A549 (cell line): ENCODE measurements around the gene ELF2. TPM values are rescaled to one million over a fixed set of nuclear protein-coding genes. Genes with fewer than 3 reads are reported as not detected.

Source experiments
- ATAC-seq, 2 experiments: fragments of 200-7000 bp in 1 of 2; fragments of >200 bp in 1 of 2; cut with Nextera tagmentation in 1 of 2; cut with Tn5 transposase in 1 of 2; 3 replicates each; pipeline versions ENCODE4 v1.8.0 to v1.9.1; 2018 to 2020; ENCODE audit warnings: mild to moderate bottlenecking in 1 of 2, moderate library complexity in 1 of 2
- CTCF ChIA-PET: fragments of 300-600 bp; sonication (Branson Sonifier 250); formaldehyde crosslinking; extraction: SDS; loops from one replicate; lab custom pipeline; 2021; ENCODE audit warnings: antibody characterized with exemption, inconsistent platforms; lab: Yijun Ruan, JAX
- POLR2A ChIA-PET: fragments of 350-600 bp; formaldehyde crosslinking; extraction: SDS; loops from one replicate; lab custom pipeline; 2021; ENCODE audit warnings: antibody characterized with exemption, inconsistent platforms; lab: Yijun Ruan, JAX
- DNase-seq, 2 experiments: peaks; one replicate each; pipeline versions ENCODE4 v3.0.0 to v3.0.0-alpha.2; 2011 to 2016; ENCODE audit warnings: low read depth in 1 of 2, low spot score in 1 of 2
- FAIRE-seq: peaks from 2 replicates; lab custom pipeline; 2011; peaks lifted over from hg19 to GRCh38; lab: Jason Lieb, UNC
- H3K27ac ChIP-seq, 2 experiments: fragments of >200 bp; sonication (Bioruptor Twin); formaldehyde crosslinking; 3 replicates each; pipeline ENCODE4 v1.5.1; 2016 to 2017
- H3K4me1 ChIP-seq: fragments of >200 bp; sonication (Bioruptor Twin); formaldehyde crosslinking; 3 replicates; pipeline ENCODE4 v1.6.1; 2016
- H3K4me2 ChIP-seq: fragments of >200 bp; sonication (Bioruptor Twin); formaldehyde crosslinking; 3 replicates; pipeline ENCODE4 v1.6.1; 2016
- H3K4me3 ChIP-seq: fragments of >200 bp; sonication (Bioruptor Twin); formaldehyde crosslinking; 3 replicates; pipeline ENCODE4 v1.5.1; 2016
- H3K9me3 ChIP-seq: fragments of >200 bp; sonication (Bioruptor Twin); formaldehyde crosslinking; 3 replicates; pipeline ENCODE4 v1.6.1; 2016
- CBX2 ChIP-seq: fragments of 200-600 bp; sonication (generic); IDR thresholded peaks from 2 replicates; pipeline ENCODE4 v1.6.1; 2016; ENCODE audit warnings: low read depth, mild to moderate bottlenecking, borderline replicate concordance
- CEBPB ChIP-seq, 2 experiments: fragments of >200 bp in 1 of 2; sonication (Bioruptor Twin) in 1 of 2; formaldehyde crosslinking in 1 of 2; IDR thresholded peaks; 2 replicates each; pipeline ENCODE4 v1.6.1; 2012 to 2016
- CHD4 ChIP-seq: fragments of 200-600 bp; sonication (generic); IDR thresholded peaks from 2 replicates; pipeline ENCODE4 v1.6.1; 2016; ENCODE audit warnings: antibody characterized with exemption, mild to moderate bottlenecking, borderline replicate concordance
- E2F6 ChIP-seq: IDR thresholded peaks from 2 replicates; pipeline ENCODE4 v1.6.1; 2012; ENCODE audit warnings: low read depth, borderline replicate concordance
- EHF ChIP-seq: fragments of 250-450 bp; sonication (Bioruptor Pico); IDR thresholded peaks from 2 replicates; pipeline ENCODE4 v1.5.0; 2020; ENCODE audit warnings: mild to moderate bottlenecking
- EP300 ChIP-seq, 2 experiments: fragments of >200 bp; sonication (Bioruptor Twin); formaldehyde crosslinking; IDR thresholded peaks; 2 replicates in 1 of 2; 3 replicates in 1 of 2; pipeline ENCODE4 v1.6.1; 2016 to 2017
- FOSB ChIP-seq: fragments of 250-450 bp; sonication (Bioruptor Pico); IDR thresholded peaks from 2 replicates; pipeline ENCODE4 v1.5.0; 2020; ENCODE audit warnings: mild to moderate bottlenecking, moderate library complexity
- HES2 ChIP-seq: fragments of >200 bp; sonication (Bioruptor Twin); formaldehyde crosslinking; IDR thresholded peaks from 2 replicates; pipeline ENCODE4 v1.6.1; 2016
- HOXA7 ChIP-seq: fragments of 250-450 bp; sonication (Bioruptor Pico); IDR thresholded peaks from 2 replicates; pipeline ENCODE4 v1.5.0; 2020; ENCODE audit warnings: mild to moderate bottlenecking, moderate library complexity
- HOXB13 ChIP-seq: fragments of 250-450 bp; sonication (Bioruptor Pico); IDR thresholded peaks from 2 replicates; pipeline ENCODE4 v1.5.0; 2020; ENCODE audit warnings: low read depth, mild to moderate bottlenecking, moderate library complexity
- HOXB5 ChIP-seq: fragments of 250-450 bp; sonication (Bioruptor Pico); IDR thresholded peaks from 2 replicates; pipeline ENCODE4 v1.5.0; 2020; ENCODE audit warnings: mild to moderate bottlenecking, moderate library complexity
- MAFK ChIP-seq: fragments of 450-650 bp; IDR thresholded peaks from 2 replicates; pipeline ENCODE4 v1.6.1; 2014; ENCODE audit not compliant: partially characterized antibody
- MYC ChIP-seq: IDR thresholded peaks from 2 replicates; pipeline ENCODE4 v1.6.1; 2012; ENCODE audit warnings: mild to moderate bottlenecking, inconsistent platforms, low read length, improper control_type of control experiment, borderline replicate concordance
- NFE2L2 ChIP-seq: fragments of 150-350 bp; conservative IDR thresholded peaks from 2 replicates; pipeline ENCODE4 v1.6.1; 2014; ENCODE audit warnings: low read length
- NPAS2 ChIP-seq: fragments of 250-450 bp; sonication (Bioruptor Pico); IDR thresholded peaks from 2 replicates; pipeline ENCODE4 v1.8.0; 2022; ENCODE audit warnings: mild to moderate bottlenecking, moderate library complexity, borderline replicate concordance
- PBX3 ChIP-seq: IDR thresholded peaks from 2 replicates; pipeline ENCODE4 v1.6.1; 2012
- RAD21 ChIP-seq, 2 experiments: fragments of >200 bp in 1 of 2; sonication (Bioruptor Twin) in 1 of 2; formaldehyde crosslinking in 1 of 2; IDR thresholded peaks in 1 of 2; conservative IDR thresholded peaks in 1 of 2; 2 replicates in 1 of 2; 3 replicates in 1 of 2; pipeline ENCODE4 v1.6.1; 2012 to 2018; ENCODE audit warnings: inconsistent platforms in 1 of 2
- RARB ChIP-seq: fragments of 250-450 bp; sonication (Bioruptor Pico); IDR thresholded peaks from 2 replicates; pipeline ENCODE4 v1.8.0; 2021; ENCODE audit warnings: mild to moderate bottlenecking, moderate library complexity
- RNF2 ChIP-seq: fragments of 200-600 bp; sonication (generic); IDR thresholded peaks from 2 replicates; pipeline ENCODE4 v1.6.1; 2016; ENCODE audit warnings: low read depth, mild to moderate bottlenecking, antibody characterized with exemption, moderate library complexity, borderline replicate concordance
- SMC3 ChIP-seq: fragments of >200 bp; sonication (Bioruptor Twin); formaldehyde crosslinking; IDR thresholded peaks from 3 replicates; pipeline ENCODE4 v1.6.1; 2018; ENCODE audit warnings: inconsistent platforms
- SREBF2 ChIP-seq: fragments of 450-650 bp; IDR thresholded peaks from 2 replicates; pipeline ENCODE4 v1.6.1; 2014; ENCODE audit warnings: mild to moderate bottlenecking, moderate library complexity
- TP53 ChIP-seq: fragments of 250-450 bp; sonication (Bioruptor Pico); IDR thresholded peaks from 2 replicates; pipeline ENCODE4 v1.5.0; 2021; ENCODE audit warnings: mild to moderate bottlenecking, moderate library complexity
- USF2 ChIP-seq: fragments of 450-650 bp; IDR thresholded peaks from 2 replicates; pipeline ENCODE4 v1.6.1; 2014; ENCODE audit warnings: antibody characterized with exemption
- ZNF302 ChIP-seq: fragments of 250-450 bp; sonication (Bioruptor Pico); IDR thresholded peaks from 2 replicates; pipeline ENCODE4 v1.9.0; 2021; ENCODE audit warnings: inconsistent platforms, mild to moderate bottlenecking, moderate library complexity
- ZSCAN20 ChIP-seq: fragments of 250-450 bp; sonication (Bioruptor Pico); IDR thresholded peaks from 2 replicates; pipeline ENCODE4 v1.8.0; 2022; ENCODE audit warnings: mild to moderate bottlenecking, moderate library complexity
- WGBS: methylation state at CpG from one replicate; pipeline ENCODE4 v1.1.6; 2017; ENCODE audit errors: missing lambda C conversion rate; 5-methylcytosine and 5-hydroxymethylcytosine counted together
- polyA plus RNA-seq, 4 experiments: library from polyadenylated mRNA; depleted of rRNA in 3 of 4; stranded (reverse); fragments of >200 nt; fragmentation: RNase III in 1 of 4; extraction: RNeasy Plus Mini Kit Qiagen cat#74134 plus additional on column Dnase treatment in 1 of 4; gene quantifications; 2 replicates in 3 of 4; 3 replicates in 1 of 4; pipeline ENCODE4 v1.2.3, GENCODE V29; 2011 to 2017
- TF ChIP-seq, protein P1 (sequence below): fragments of >200 bp; sonication (Bioruptor Twin); formaldehyde crosslinking; IDR thresholded peaks from 3 replicates; pipeline ENCODE4 v1.5.1; 2016

Gene ELF2
- polyA plus RNA-seq, 2 of the 4 experiments (the other 2 are of a cell fraction) = 12.7 to 24.3 TPM

DNA sequence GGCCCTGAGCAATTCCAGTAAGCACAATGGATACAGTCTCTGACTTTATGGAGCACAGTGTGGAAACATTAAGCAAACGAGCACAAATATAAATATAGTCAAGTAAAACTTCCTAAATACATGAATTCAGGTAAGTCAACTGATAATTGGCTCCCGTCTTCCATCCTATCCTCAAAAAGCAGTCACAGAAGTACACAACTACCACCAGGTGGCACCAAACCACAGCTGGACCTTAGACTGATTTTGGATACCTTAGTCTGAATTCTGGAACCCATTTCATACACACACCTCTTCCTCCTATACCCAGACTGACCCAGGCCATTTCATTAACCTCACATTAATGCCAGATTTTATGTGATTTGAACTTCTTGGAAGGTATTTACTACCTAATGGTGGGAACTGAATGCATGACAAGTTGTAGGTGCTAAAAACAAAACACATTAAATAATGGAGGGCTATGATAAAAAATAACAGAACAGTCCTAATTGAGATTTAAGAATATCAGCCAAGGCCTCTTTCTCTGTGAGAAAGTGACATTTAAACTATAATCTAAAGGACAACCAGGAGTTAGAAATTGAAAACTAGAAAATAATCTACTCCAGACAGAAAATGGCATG, 77.5 kb downstream of the ELF2 start:
- Histone ChIP-seq H3K27ac (no peak overlapping the region), H3K4me2 (no peak overlapping the region), H3K4me3 (no peak overlapping the region), H3K4me1 (no peaks in the 10 kb centered on the region), H3K9me3 (no peaks in the 10 kb centered on the region)
- TF ChIP-seq EP300 (IDR thresholded peaks at IDR 0.05) = no peak
- no peak for TF ChIP-seq NFE2L2
- no peak for TF ChIP-seq HOXB13 (CRISPR knock-in tag)
- TF ChIP-seq RARB (CRISPR knock-in tag) = no peak
- no peak for TF ChIP-seq EHF (CRISPR knock-in tag)
- TF ChIP-seq SMC3 = peak; percentile 82
- peak; percentile 78 to 87 for TF ChIP-seq RAD21 (conservative IDR thresholded peaks at IDR 0.05 in 1 of 2, IDR thresholded peaks at IDR 0.05 in 1 of 2)
- no peak for TF ChIP-seq SREBF2
- no peak for TF ChIP-seq MYC
- no peak for TF ChIP-seq CEBPB (IDR thresholded peaks at IDR 0.05)
- no peak for TF ChIP-seq NPAS2 (CRISPR knock-in tag)
- TF ChIP-seq RNF2 = no peak
- TF ChIP-seq ZSCAN20 (CRISPR knock-in tag) = no peak
- TF ChIP-seq PBX3 = no peak
- TF ChIP-seq HOXA7 (CRISPR knock-in tag) = no peak
- TF ChIP-seq MAFK = no peak
- TF ChIP-seq, protein P1, sequence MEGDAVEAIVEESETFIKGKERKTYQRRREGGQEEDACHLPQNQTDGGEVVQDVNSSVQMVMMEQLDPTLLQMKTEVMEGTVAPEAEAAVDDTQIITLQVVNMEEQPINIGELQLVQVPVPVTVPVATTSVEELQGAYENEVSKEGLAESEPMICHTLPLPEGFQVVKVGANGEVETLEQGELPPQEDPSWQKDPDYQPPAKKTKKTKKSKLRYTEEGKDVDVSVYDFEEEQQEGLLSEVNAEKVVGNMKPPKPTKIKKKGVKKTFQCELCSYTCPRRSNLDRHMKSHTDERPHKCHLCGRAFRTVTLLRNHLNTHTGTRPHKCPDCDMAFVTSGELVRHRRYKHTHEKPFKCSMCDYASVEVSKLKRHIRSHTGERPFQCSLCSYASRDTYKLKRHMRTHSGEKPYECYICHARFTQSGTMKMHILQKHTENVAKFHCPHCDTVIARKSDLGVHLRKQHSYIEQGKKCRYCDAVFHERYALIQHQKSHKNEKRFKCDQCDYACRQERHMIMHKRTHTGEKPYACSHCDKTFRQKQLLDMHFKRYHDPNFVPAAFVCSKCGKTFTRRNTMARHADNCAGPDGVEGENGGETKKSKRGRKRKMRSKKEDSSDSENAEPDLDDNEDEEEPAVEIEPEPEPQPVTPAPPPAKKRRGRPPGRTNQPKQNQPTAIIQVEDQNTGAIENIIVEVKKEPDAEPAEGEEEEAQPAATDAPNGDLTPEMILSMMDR = peak; percentile 79
- no peak for TF ChIP-seq USF2
- TF ChIP-seq E2F6 = no peak
- TF ChIP-seq HOXB5 (CRISPR knock-in tag) = no peak
- TF ChIP-seq CBX2 = no peak
- TF ChIP-seq FOSB (CRISPR knock-in tag) = no peak
- TF ChIP-seq HES2 = no peak
- TF ChIP-seq CHD4 = no peak
- no peak for TF ChIP-seq TP53 (CRISPR knock-in tag)
- no peak for TF ChIP-seq ZNF302 (CRISPR knock-in tag)
- DNase-seq (peak; percentile 47 to 81), ATAC-seq (peak; percentile 68 to 88; a peak in 5 of 6 replicates), FAIRE-seq (no peak)
- WGBS = 0% methylated on average over 2 of the region's 2 CpGs
- ChIA-PET CTCF (interaction anchor here (0.7 to 5.5 kb wide), 17 partner anchors 8 to 197 kb away, joined by 3 to 39 read pairs (median 4); no protein-coding TSS in a partner anchor), POLR2A (interaction anchor here (0.5 kb wide), 1 partner anchor 170 kb away, joined by 4 read pairs; no protein-coding TSS in a partner anchor)
